ENCODE results near the gene ENTR1. TPM values are rescaled to one million over a fixed set of nuclear protein-coding genes. Genes with fewer than 3 reads are reported as not detected.

Gene ENTR1
- total RNA-seq, 5 donors from 2014 or later (not counting 1 experiment from before 2014, with no cell fraction given): 57.7 to 103 (median 95.6) TPM

DNA sequence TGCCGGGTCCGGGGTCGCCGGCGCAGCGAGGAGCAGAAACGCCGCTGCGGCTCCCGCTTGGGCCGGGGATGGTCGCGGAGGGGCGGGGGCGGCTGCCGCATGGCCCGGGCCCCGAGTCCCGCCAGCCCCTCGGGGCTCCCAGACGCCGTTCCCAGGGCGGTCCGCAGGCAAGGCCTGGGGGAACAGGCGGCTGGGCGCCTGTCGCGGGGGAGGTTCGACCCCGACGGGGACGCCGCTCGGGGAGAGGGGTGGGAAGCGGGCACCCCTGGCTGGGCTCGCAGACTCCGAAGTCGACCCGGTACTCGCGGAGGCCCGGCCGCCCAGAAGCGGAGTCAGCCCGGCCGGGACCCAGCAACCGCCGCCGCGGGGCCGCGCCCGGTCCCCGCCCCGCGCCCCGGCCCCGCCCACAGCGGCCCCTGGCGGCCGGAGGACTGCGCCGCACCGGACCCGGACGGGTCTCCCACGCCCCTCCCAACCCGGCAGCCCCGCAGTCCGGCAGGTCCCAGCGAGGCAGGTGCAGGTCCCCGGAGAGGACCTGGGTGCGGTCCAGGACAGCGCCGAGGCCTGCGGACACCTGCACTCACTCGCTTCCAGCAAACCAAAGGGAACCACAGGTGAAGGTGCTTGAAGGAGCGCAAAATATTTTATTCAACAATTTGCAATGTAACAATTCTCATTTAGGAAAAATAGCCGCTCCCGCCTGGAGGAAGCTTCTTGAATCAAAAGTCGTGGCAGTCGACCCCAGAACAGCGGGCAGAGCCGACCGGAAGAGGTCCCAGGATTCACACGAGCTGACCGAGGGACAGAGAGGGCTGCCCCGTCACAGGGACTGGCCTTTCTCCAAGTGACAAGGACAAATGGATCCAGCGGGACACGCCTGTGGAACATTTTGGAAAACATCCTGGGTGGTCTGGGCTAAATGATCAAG lies 29.3 kb upstream of the ENTR1 start, which contains the start of gene INPP5E:
Gene INPP5E (minus strand): TSS at position 365 of the 928 bp plus-strand sequence. CDS start 426 bp downstream, outside the sequence.
- no peaks in the 10 kb centered on the region for H3K9me3 Mint-ChIP-seq
- 8% methylated on average over 86 of the region's 90 CpGs for WGBS (ENCODE audit: insufficient coverage)
- H3K4me1 ChIP-seq (ENCODE audit: control insufficient read depth in 1 of 2, extremely low read depth in 1 of 2, insufficient read depth in 2 of 2, low read length in 2 of 2): peaks cover 0 to 27% of the 10 kb centered on the region in 2 experiments
- peaks cover 9 to 40% of the 10 kb centered on the region in 2 donors for H3K36me3 ChIP-seq (ENCODE audit: control insufficient read depth in 2 of 2, extremely low read depth in 1 of 2, insufficient read depth in 1 of 2, low read length in 1 of 2)
- peak; percentile 78 to 89 (median 86) for ATAC-seq (replicated peaks in 1 of 4)
- H3K9me3 ChIP-seq: no peaks in the 10 kb centered on the region
- no peak within 1 kb of the TSS for H3K27ac ChIP-seq (ENCODE audit: low read length)
- H3K27me3 Mint-ChIP-seq: no peaks in the 10 kb centered on the region
- H3K27ac Mint-ChIP-seq: no peak within 1 kb of the TSS
- peaks cover 23% of the 10 kb centered on the region for H3K36me3 Mint-ChIP-seq
- ChIA-PET CTCF (interaction anchor here (0.6 kb wide), 2 partner anchors 585 to 595 kb away, joined by 3 read pairs; no protein-coding TSS in a partner anchor), POLR2A (no interaction called here)
- peak; percentile 19 to 89 (median 72) for DNase-seq
- H3K27me3 ChIP-seq (replicated peaks in 1 of 2; ENCODE audit: control insufficient read depth in 2 of 2, extremely low read depth in 1 of 2, insufficient read depth in 2 of 2, low read length in 1 of 2): no peaks in the 10 kb centered on the region
- H3K4me1 Mint-ChIP-seq: peaks cover 20 to 29% (median 28%) of the 10 kb centered on the region in 3 donors
- H3K4me3 ChIP-seq (ENCODE audit: control insufficient read depth in 1 of 2, extremely low read depth in 1 of 2, low read length in 1 of 2): peak within 1 kb of the TSS; percentile 66 to 67
- H3K4me3 Mint-ChIP-seq: peak within 1 kb of the TSS; percentile 77 to 84 (median 81)

DNA sequence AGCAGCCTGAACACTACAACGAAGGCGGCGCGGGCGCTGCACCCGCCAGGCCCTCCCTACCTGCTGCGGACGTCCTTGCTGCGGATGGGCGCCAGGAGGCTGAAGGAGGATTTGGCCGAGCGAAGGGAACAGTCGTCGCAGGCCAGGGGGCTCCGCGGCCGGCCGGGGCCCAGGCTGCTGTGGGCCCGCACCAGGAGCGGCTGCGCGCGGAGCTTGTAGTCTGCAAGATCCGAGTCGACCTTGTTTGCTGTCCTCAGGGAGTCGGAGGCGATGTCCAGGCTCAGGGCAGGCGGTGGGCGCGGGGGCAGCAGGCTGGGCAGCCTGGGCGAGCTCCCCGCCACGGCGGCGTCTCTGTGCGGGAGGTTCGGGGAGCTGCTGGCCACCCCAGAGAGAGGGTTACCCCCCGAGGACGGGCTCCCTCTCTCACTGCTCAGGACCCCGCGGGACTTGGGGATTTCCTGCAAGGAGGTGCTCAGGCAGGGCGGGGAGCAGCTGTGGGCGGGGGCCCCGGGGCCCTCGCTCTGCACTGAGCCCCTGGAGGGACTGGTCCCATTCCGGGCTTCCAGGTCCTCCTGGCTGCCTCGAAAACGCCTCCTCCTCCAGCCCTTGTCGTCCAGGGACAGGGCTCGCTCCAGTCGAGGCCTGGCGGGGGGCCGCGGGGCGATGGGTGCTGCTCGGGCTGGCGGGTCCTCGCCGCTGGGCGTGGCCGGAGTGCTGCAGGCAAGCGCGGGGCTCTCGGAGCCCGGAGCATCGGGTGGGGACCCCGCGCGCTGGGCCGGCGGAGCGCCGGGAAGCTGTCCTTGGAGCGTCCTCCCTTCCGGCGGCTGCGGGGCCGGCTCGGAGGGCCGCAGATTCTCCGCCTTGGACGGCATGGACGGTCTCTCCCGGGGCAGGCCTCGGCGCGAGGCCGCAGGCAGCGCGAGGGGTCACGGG lies 28.4 kb upstream of the ENTR1 start:
- Mint-ChIP-seq H3K27me3 (no peaks in the 10 kb centered on the region), H3K4me1 (peaks cover 17 to 29% (median 28%) of the 10 kb centered on the region in 3 donors), H3K36me3 (peaks cover 20% of the 10 kb centered on the region), H3K4me3 (peak overlapping the region; percentile 77 to 84 (median 81)), H3K27ac (peak overlapping the region; percentile 69), H3K9me3 (no peaks in the 10 kb centered on the region)
- peaks cover 0 to 27% of the 10 kb centered on the region in 2 experiments for H3K4me1 ChIP-seq (ENCODE audit: control insufficient read depth in 1 of 2, extremely low read depth in 1 of 2, insufficient read depth in 2 of 2, low read length in 2 of 2)
- ATAC-seq (replicated peaks in 1 of 4) (peak; percentile 58 to 77 (median 62)), DNase-seq (peak; percentile 23 to 70 (median 45))
- no peaks in the 10 kb centered on the region for H3K27me3 ChIP-seq (replicated peaks in 1 of 2; ENCODE audit: control insufficient read depth in 2 of 2, extremely low read depth in 1 of 2, insufficient read depth in 2 of 2, low read length in 1 of 2)
- ChIA-PET CTCF (interaction anchor here (0.6 kb wide), 2 partner anchors 19 to 596 kb away, joined by 3 to 9 read pairs; no protein-coding TSS in a partner anchor), POLR2A (interaction anchor here in 1 of 2 donors (0.6 kb wide), 1 partner anchor 750 kb away, joined by 3 read pairs; no protein-coding TSS in a partner anchor)
- H3K27ac ChIP-seq (ENCODE audit: low read length): peak overlapping the region; percentile 2
- peak overlapping the region; percentile 66 to 67 for H3K4me3 ChIP-seq (ENCODE audit: control insufficient read depth in 1 of 2, extremely low read depth in 1 of 2, low read length in 1 of 2)
- no peaks in the 10 kb centered on the region for H3K9me3 ChIP-seq
- WGBS (ENCODE audit: insufficient coverage): 2% methylated on average over 91 of the region's 91 CpGs
- H3K36me3 ChIP-seq (ENCODE audit: control insufficient read depth in 2 of 2, extremely low read depth in 1 of 2, insufficient read depth in 1 of 2, low read length in 1 of 2): peaks cover 3 to 39% of the 10 kb centered on the region in 2 donors

DNA sequence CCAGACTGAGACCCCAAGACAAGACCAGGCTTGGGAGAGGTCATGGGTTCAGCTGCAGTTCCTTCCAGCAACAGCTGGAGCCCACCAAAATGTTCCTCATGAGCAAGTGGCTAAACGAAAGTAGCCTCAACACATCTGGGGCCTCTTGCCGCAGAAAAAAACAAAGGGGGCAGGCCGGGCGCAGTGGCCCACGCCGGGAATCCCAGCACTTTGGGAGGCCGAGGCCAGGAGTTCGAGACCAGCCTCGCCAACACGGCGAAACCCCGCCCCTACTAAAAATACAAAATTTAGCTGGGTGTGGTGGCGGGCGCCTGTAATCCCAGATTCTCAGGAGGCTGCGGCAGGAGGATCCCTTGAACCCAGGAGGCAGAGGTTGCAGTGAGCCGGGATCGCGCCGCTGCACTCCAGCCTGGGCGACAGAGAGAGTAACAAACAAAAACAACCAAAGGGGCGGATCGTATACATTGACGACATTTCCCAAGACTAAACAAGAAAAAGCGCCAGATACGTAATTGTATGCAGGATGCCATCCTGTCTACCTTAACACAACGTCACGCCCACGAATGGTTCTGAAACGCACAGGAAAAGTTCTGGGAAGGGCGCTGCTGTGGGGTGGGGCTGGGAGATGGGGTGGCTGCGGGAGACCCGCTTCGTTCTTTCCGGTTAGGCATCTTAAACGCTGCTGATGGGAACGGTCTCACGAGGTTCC lies 27.6 kb upstream of the ENTR1 start:
- H3K27me3 Mint-ChIP-seq: no peaks in the 10 kb centered on the region
- Histone ChIP-seq H3K4me1 (ENCODE audit: control insufficient read depth in 1 of 2, extremely low read depth in 1 of 2, insufficient read depth in 2 of 2, low read length in 2 of 2) (peaks cover 0 to 27% of the 10 kb centered on the region in 2 experiments), H3K9me3 (no peaks in the 10 kb centered on the region), H3K36me3 (ENCODE audit: control insufficient read depth in 2 of 2, extremely low read depth in 1 of 2, insufficient read depth in 1 of 2, low read length in 1 of 2) (peaks cover 3 to 35% of the 10 kb centered on the region in 2 donors), H3K4me3 (ENCODE audit: control insufficient read depth in 1 of 2, extremely low read depth in 1 of 2, low read length in 1 of 2) (peak overlapping the region; percentile 66 to 67), H3K27me3 (replicated peaks in 1 of 2; ENCODE audit: control insufficient read depth in 2 of 2, extremely low read depth in 1 of 2, insufficient read depth in 2 of 2, low read length in 1 of 2) (no peaks in the 10 kb centered on the region), H3K27ac (ENCODE audit: low read length) (peak overlapping the region; percentile 2)
- peak overlapping the region; percentile 69 for H3K27ac Mint-ChIP-seq
- H3K4me3 Mint-ChIP-seq: peak overlapping the region; percentile 77 to 84 (median 81)
- 50% methylated on average over 21 of the region's 37 CpGs for WGBS (ENCODE audit: insufficient coverage)
- peaks cover 16 to 29% (median 28%) of the 10 kb centered on the region in 3 donors for H3K4me1 Mint-ChIP-seq
- ChIA-PET CTCF (no interaction called here), POLR2A (interaction anchor here in 1 of 2 donors (0.6 kb wide), 1 partner anchor 751 kb away, joined by 3 read pairs; no protein-coding TSS in a partner anchor)
- peak in 1 of 4 experiments; percentile 16 for ATAC-seq (replicated peaks in 1 of 4)
- peaks cover 16% of the 10 kb centered on the region for H3K36me3 Mint-ChIP-seq
- DNase-seq: peak in 5 of 35 experiments; percentile 11 to 36 (median 16)
- no peaks in the 10 kb centered on the region for H3K9me3 Mint-ChIP-seq

DNA sequence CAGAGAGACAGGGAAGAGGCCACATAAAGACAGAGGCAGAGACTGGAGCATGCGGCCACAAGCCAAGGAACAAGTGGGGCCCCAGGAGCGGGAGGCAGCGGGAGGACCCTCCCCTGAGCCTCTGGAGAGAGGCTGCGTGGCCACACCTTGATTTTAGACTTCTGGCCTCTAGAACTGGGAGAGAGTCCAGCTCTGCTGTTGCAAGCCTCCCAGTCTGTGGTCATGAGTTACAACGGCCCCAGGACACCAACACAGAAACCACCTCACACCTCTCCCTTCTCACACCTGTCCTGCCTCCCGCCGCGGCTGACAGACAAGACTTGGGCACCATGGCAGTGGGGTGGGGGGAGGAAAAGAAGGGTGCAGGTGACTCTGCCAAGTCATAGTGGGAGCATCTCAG lies 27.0 kb upstream of the ENTR1 start:
- H3K4me1 ChIP-seq (ENCODE audit: control insufficient read depth in 1 of 2, extremely low read depth in 1 of 2, insufficient read depth in 2 of 2, low read length in 2 of 2): peaks cover 0 to 27% of the 10 kb centered on the region in 2 experiments
- ATAC-seq (replicated peaks in 1 of 4) (no peak), DNase-seq (no peak)
- H3K36me3 ChIP-seq (ENCODE audit: control insufficient read depth in 2 of 2, extremely low read depth in 1 of 2, insufficient read depth in 1 of 2, low read length in 1 of 2): peaks cover 3 to 29% of the 10 kb centered on the region in 2 donors
- no peaks in the 10 kb centered on the region for H3K9me3 ChIP-seq
- peak overlapping the region; percentile 2 for H3K27ac ChIP-seq (ENCODE audit: low read length)
- Mint-ChIP-seq H3K4me1 (peaks cover 16 to 29% (median 28%) of the 10 kb centered on the region in 3 donors), H3K36me3 (peaks cover 10% of the 10 kb centered on the region), H3K27me3 (no peaks in the 10 kb centered on the region), H3K4me3 (peak overlapping the region; percentile 77 to 84 (median 81)), H3K9me3 (no peaks in the 10 kb centered on the region), H3K27ac (peak overlapping the region in 1 of 2 donors; percentile 39)
- H3K4me3 ChIP-seq (ENCODE audit: control insufficient read depth in 1 of 2, extremely low read depth in 1 of 2, low read length in 1 of 2): peak overlapping the region in 1 of 2 donors; percentile 5
- CTCF ChIA-PET: no interaction called here
- H3K27me3 ChIP-seq (replicated peaks in 1 of 2; ENCODE audit: control insufficient read depth in 2 of 2, extremely low read depth in 1 of 2, insufficient read depth in 2 of 2, low read length in 1 of 2): no peaks in the 10 kb centered on the region
- WGBS (ENCODE audit: insufficient coverage): 92% methylated on average over 4 of the region's 8 CpGs
- POLR2A ChIA-PET: no interaction called here

DNA sequence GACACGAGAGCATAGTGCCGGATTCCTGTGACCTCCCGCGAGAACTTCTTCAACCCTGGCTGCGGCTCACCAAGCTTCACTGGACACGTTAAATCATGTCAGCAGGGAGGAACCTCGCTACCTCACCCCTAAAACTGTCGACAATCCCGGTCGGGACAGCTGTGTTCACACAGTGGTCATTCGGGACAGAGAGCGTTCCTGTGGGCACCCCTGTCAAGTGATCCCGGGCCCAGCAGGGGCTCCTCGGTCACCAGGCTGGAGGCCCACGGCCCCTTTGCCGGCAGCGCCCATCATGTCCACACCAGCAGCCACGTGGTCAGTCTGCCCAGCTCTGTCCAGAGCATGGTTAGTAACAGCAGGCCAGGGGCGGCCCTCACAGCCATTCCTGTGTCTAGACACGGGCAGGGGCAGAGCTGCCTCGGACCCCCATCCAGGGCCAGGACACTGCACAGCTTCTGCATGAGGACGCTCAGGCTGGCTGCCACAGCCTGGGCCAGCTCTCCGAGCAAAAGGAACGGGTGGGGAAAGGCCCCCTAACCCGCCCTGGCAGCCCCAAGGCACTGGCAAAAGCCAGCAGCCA lies 25.7 kb upstream of the ENTR1 start:
- Mint-ChIP-seq H3K27me3 (no peaks in the 10 kb centered on the region), H3K27ac (no peak overlapping the region), H3K4me3 (peak overlapping the region; percentile 77 to 84 (median 81)), H3K36me3 (peaks cover 4% of the 10 kb centered on the region), H3K4me1 (peaks cover 16 to 28% (median 27%) of the 10 kb centered on the region in 3 donors), H3K9me3 (no peaks in the 10 kb centered on the region)
- ChIA-PET POLR2A (interaction anchor here in 1 of 2 donors (0.6 kb wide), 1 partner anchor 20 kb away, joined by 3 read pairs; no protein-coding TSS in a partner anchor), CTCF (no interaction called here)
- H3K9me3 ChIP-seq: no peaks in the 10 kb centered on the region
- H3K4me1 ChIP-seq (ENCODE audit: control insufficient read depth in 1 of 2, extremely low read depth in 1 of 2, insufficient read depth in 2 of 2, low read length in 2 of 2): peaks cover 0 to 27% of the 10 kb centered on the region in 2 experiments
- no peak overlapping the region for H3K27ac ChIP-seq (ENCODE audit: low read length)
- no peak overlapping the region for H3K4me3 ChIP-seq (ENCODE audit: control insufficient read depth in 1 of 2, extremely low read depth in 1 of 2, low read length in 1 of 2)
- DNase-seq (no peak), ATAC-seq (replicated peaks in 1 of 4) (no peak)
- H3K27me3 ChIP-seq (replicated peaks in 1 of 2; ENCODE audit: control insufficient read depth in 2 of 2, extremely low read depth in 1 of 2, insufficient read depth in 2 of 2, low read length in 1 of 2): no peaks in the 10 kb centered on the region
- 92% methylated on average over 25 of the region's 25 CpGs for WGBS (ENCODE audit: insufficient coverage)
- H3K36me3 ChIP-seq (ENCODE audit: control insufficient read depth in 2 of 2, extremely low read depth in 1 of 2, insufficient read depth in 1 of 2, low read length in 1 of 2): peaks cover 3 to 19% of the 10 kb centered on the region in 2 donors
